HepG2 (cell line): ENCODE results near the gene METTL23. TPM values are rescaled to one million over a fixed set of nuclear protein-coding genes. Genes with fewer than 3 reads are reported as not detected.

Experiments
- ATAC-seq: fragments of 200-7000 bp; cut with Tn5 transposase; 3 replicates; pipeline ENCODE4 v1.9.1; 2020; ENCODE audit warnings: mild to moderate bottlenecking, moderate library complexity
- BruUV-seq: library from RNA; stranded (reverse); fragments of 400-500 nt; replicated peaks from 2 replicates; lab custom pipeline; 2021; lab: Mats Ljungman, UMichigan
- CTCF ChIA-PET: fragments of 300-600 bp; formaldehyde crosslinking; extraction: SDS; loops from one replicate; lab custom pipeline; 2021; ENCODE audit warnings: low total read pairs, inconsistent platforms, low intra/inter-chr PET ratio; lab: Yijun Ruan, JAX
- POLR2A ChIA-PET: fragments of 350-600 bp; sonication (Branson Sonifier 250); formaldehyde crosslinking; loops from one replicate; lab custom pipeline; 2020; ENCODE audit warnings: antibody characterized with exemption, inconsistent platforms; lab: Yijun Ruan, JAX
- DNase-seq: peaks from one replicate; pipeline ENCODE4 v3.0.0-alpha.2; 2015; ENCODE audit warnings: low spot score
- FAIRE-seq: peaks from 3 replicates; lab custom pipeline; 2011; peaks lifted over from hg19 to GRCh38; lab: Jason Lieb, UNC
- H2AFZ ChIP-seq: one replicate; pipeline ENCODE4 v1.6.1; 2011; ENCODE audit warnings: low read length, inconsistent platforms
- H3K27ac ChIP-seq: fragments of 300-600 bp; 3 replicates; pipeline ENCODE4 v1.8.0; 2011; ENCODE audit warnings: mixed run types, mild to moderate bottlenecking, mixed read lengths, low read length, inconsistent platforms; ENCODE audit not compliant: insufficient read depth; ENCODE audit errors: extremely low read length
- H3K27me3 ChIP-seq, 2 experiments: fragments of 200-600 bp in 1 of 2; 2 replicates in 1 of 2; 3 replicates in 1 of 2; pipeline versions ENCODE4 v1.6.0 to v1.8.0; 2011; ENCODE audit warnings: low read length in 2 of 2, mild to moderate bottlenecking in 2 of 2, moderate library complexity in 2 of 2, inconsistent platforms in 1 of 2; ENCODE audit not compliant: insufficient read depth in 2 of 2, control insufficient read depth in 1 of 2
- H3K36me3 ChIP-seq, 2 experiments: fragments of 200-600 bp in 1 of 2; replicated peaks in 1 of 2; 2 replicates in 1 of 2; 3 replicates in 1 of 2; pipeline versions ENCODE4 v1.5.1 to v1.8.0; 2011; ENCODE audit warnings: low read length in 2 of 2, inconsistent platforms in 1 of 2; ENCODE audit not compliant: insufficient read depth in 2 of 2, control insufficient read depth in 1 of 2
- H3K4me1 ChIP-seq: 2 replicates; pipeline ENCODE4 v1.5.1; 2012; ENCODE audit warnings: low read length, inconsistent platforms; ENCODE audit not compliant: insufficient read depth
- H3K4me2 ChIP-seq: 2 replicates; pipeline ENCODE4 v1.6.0; 2011; ENCODE audit warnings: low read depth, low read length, inconsistent platforms
- H3K4me3 ChIP-seq, 3 experiments: fragments of 200-600 bp in 1 of 3; sonication (generic), shearing (Covaris generic) in 1 of 3; replicated peaks in 1 of 3; 2 replicates each; pipeline ENCODE4 v1.5.1; 2011 to 2016; ENCODE audit warnings: low read length in 3 of 3, inconsistent platforms in 2 of 3, low read depth in 2 of 3, mild to moderate bottlenecking in 2 of 3, control low read depth in 1 of 3, mixed read lengths in 1 of 3; ENCODE audit not compliant: insufficient read depth in 1 of 3
- H3K79me2 ChIP-seq: one replicate; pipeline ENCODE4 v1.6.1; 2011; ENCODE audit warnings: low read length, inconsistent platforms; ENCODE audit not compliant: insufficient read depth
- H3K9ac ChIP-seq: 2 replicates; pipeline ENCODE4 v1.6.0; 2011; ENCODE audit warnings: mild to moderate bottlenecking, low read depth, low read length, inconsistent platforms; ENCODE audit not compliant: insufficient read depth
- H3K9me3 ChIP-seq: 2 replicates; pipeline ENCODE4 v1.5.1; 2012; ENCODE audit warnings: mild to moderate bottlenecking, low read length
- H4K20me1 ChIP-seq: 2 replicates; pipeline ENCODE4 v1.6.0; 2011; ENCODE audit warnings: inconsistent platforms, mild to moderate bottlenecking, low read length, moderate library complexity; ENCODE audit not compliant: insufficient read depth
- CCAR2 ChIP-seq: fragments of 200-400 bp; formaldehyde crosslinking; optimal IDR thresholded peaks from 2 replicates; pipeline ENCODE3; 2018; ENCODE audit warnings: low read depth, mild to moderate bottlenecking, low read length, moderate library complexity
- JARID2 ChIP-seq: sonication (generic); formaldehyde crosslinking; IDR thresholded peaks from 2 replicates; pipeline ENCODE4 v1.8.1; 2023; ENCODE audit warnings: missing genetic modification reagents, inconsistent platforms; ENCODE audit not compliant: insufficient replicate concordance
- NFATC3 ChIP-seq: sonication (generic); formaldehyde crosslinking; IDR thresholded peaks from 2 replicates; pipeline ENCODE4 v1.5.1; 2020; ENCODE audit warnings: mild to moderate bottlenecking, missing genetic modification reagents
- SAFB2 ChIP-seq: sonication (generic); formaldehyde crosslinking; IDR thresholded peaks from 2 replicates; pipeline ENCODE4 v1.5.1; 2020; ENCODE audit warnings: missing genetic modification reagents, low read depth, mild to moderate bottlenecking, borderline replicate concordance
- TCF7L2 ChIP-seq: IDR thresholded peaks from 2 replicates; pipeline ENCODE4 v1.6.1; 2011; ENCODE audit warnings: mild to moderate bottlenecking, low read depth, low read length, moderate library complexity
- THAP11 ChIP-seq: IDR thresholded peaks from 2 replicates; pipeline ENCODE4 v1.6.1; 2016; ENCODE audit warnings: missing biosample characterization, missing genetic modification reagents
- ZNF367 ChIP-seq: sonication (generic); formaldehyde crosslinking; IDR thresholded peaks from 2 replicates; pipeline ENCODE4 v1.4.0; 2020; ENCODE audit warnings: missing genetic modification reagents, borderline replicate concordance
- ZNF512B ChIP-seq: sonication (generic); formaldehyde crosslinking; IDR thresholded peaks from 2 replicates; pipeline ENCODE4 v1.5.1; 2020; ENCODE audit warnings: missing genetic modification reagents, mild to moderate bottlenecking, borderline replicate concordance
- ZNF781 ChIP-seq: sonication (generic); formaldehyde crosslinking; IDR thresholded peaks from 2 replicates; pipeline ENCODE4 v1.5.1; 2020; ENCODE audit warnings: borderline replicate concordance, mild to moderate bottlenecking, missing genetic modification reagents; ENCODE audit errors: not compliant biosample characterization
- WGBS: methylation state at CpG from one replicate; pipeline ENCODE4 v1.1.6; 2017; ENCODE audit warnings: low lambda C conversion rate; 5-methylcytosine and 5-hydroxymethylcytosine counted together
- in situ Hi-C: cut with HindIII; loops from 2 replicates; pipeline ENCODE4 v1.10.0; 2017; ENCODE audit warnings: low pct_unique_long_range_greater_than_20kb; ENCODE audit not compliant: extremely low pct_ligation_motif_present
- intact Hi-C: fragments of 100-400 bp; cut with micrococcal nuclease; formaldehyde crosslinking; loops from one replicate; pipeline ENCODE4 v1.10.0; 2022; ENCODE audit not compliant: unreplicated experiment
- polyA plus RNA-seq, 8 experiments: library from polyadenylated mRNA; depleted of rRNA in 3 of 8; stranded (reverse) in 7 of 8; unstranded in 1 of 8; fragments of >200 nt; fragmentation: Illumina TruSeq in 4 of 8; extraction: Trizol in 4 of 8; gene quantifications; 2 replicates each; pipeline versions ENCODE4 v1.2.1 to v1.2.3, GENCODE V29; 2011 to 2016; ENCODE audit warnings: low read depth in 4 of 8, missing spikeins in 1 of 8, mixed read lengths in 1 of 8; ENCODE audit not compliant: insufficient read depth in 1 of 8
- total RNA-seq, 5 experiments: library from RNA; depleted of rRNA; stranded (reverse); fragments of >200 nt; fragmentation: Illumina TruSeq; extraction: Trizol; gene quantifications; 2 replicates each; pipeline ENCODE4 v1.2.3, GENCODE V29; 2016; ENCODE audit warnings: low read depth in 1 of 5

METTL23 gene
- total and polyA plus RNA-seq, 2 of the 13 experiments (the other 11 are each of a cell fraction or from before 2014, with no cell fraction given), result 39.9 to 104 TPM

- WGBS, result 96% methylated on average over 9 of the region's 9 CpGs
- H3K36me3 ChIP-seq, result peaks cover 39 to 87% of the 10 kb centered on the region in 2 experiments
- peaks cover 3% of the 10 kb centered on the region; the same call in 1 of the 2 replicates for H4K20me1 ChIP-seq
- no peak overlapping the region for H3K9ac ChIP-seq
- intact Hi-C loops, result no loop called here
- H3K27me3 ChIP-seq, result no peaks in the 10 kb centered on the region
- DNase-seq (no peak), ATAC-seq (no peak), FAIRE-seq (no peak)
- H3K4me2 ChIP-seq, result no peak overlapping the region
- no TSS peak for BruUV-seq
- H3K79me2 ChIP-seq, result peaks cover 26% of the 10 kb centered on the region
- in situ Hi-C loops, result no loop called here
- no peak overlapping the region for H3K4me3 ChIP-seq
- H3K9me3 ChIP-seq, result no peaks in the 10 kb centered on the region
- POLR2A ChIA-PET, result interaction anchor here (2.3 kb wide), 1 partner anchor 13 kb away, joined by 8 read pairs; no protein-coding TSS in a partner anchor
- no peak for TF ChIP-seq ZNF781 (CRISPR knock-in tag)
- TF ChIP-seq NFATC3 (CRISPR knock-in tag), result no peak
- TF ChIP-seq SAFB2, result no peak
- no peak for TF ChIP-seq ZNF512B (CRISPR knock-in tag)
- TF ChIP-seq ZNF367, result no peak
- no peak for TF ChIP-seq THAP11 (CRISPR knock-in tag)
- TF ChIP-seq JARID2 (CRISPR knock-in tag), result no peak
- no peak for TF ChIP-seq TCF7L2
- TF ChIP-seq CCAR2, result no peak
- no peak overlapping the region for H3K27ac ChIP-seq
- no peak overlapping the region for H2AFZ ChIP-seq
- CTCF ChIA-PET, result no interaction called here
- peaks cover 39% of the 10 kb centered on the region for H3K4me1 ChIP-seq
These were observed 6.4 kb upstream of the METTL23 start for GRCh38 chr17:76720211-76720610.
